Activated CD4-positive, alpha-beta T cell treated with anti-CD3 and anti-CD28 coated beads, Interleukin-2, amount 50 U/mL, for 4 hours (primary cell): ENCODE data around the gene RTP3.

Experiments used
- DNase-seq, 2 experiments: peaks; one replicate each; pipeline ENCODE4 v3.0.0-alpha.2; 2020

The RTP3 gene

GRCh38 chr3:46469680-46470357 is 28.0 kb upstream of the RTP3 start:
- DNase-seq = no peak

- DNase-seq = no peak
Observed at GRCh38 chr3:46470831-46471230, 26.9 kb upstream of the RTP3 start.

- no peak for DNase-seq
Observed at GRCh38 chr3:46471371-46471914, 26.3 kb upstream of the RTP3 start.

DNA sequence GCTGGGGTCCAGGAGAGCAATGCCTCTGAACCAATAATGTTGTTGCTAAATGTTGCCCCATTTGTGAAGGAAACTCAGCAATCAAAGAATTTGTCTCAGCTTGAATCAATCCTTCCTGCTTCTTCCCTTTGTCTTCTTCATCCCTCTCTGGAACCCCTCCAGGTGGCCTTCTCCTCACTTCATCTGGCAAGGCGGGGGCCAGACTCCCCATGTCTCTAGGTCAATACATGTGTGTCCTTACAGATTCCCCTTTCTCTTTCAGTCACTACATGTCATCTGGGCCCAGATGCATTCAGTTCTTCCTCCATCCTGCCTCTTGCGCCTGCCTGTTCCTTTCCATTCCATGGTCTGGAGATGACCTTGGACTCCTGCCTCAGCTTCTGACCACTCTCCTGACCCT is 25.0 kb upstream of the RTP3 start:
- DNase-seq = no peak

GRCh38 chr3:46477145-46477544 is 20.6 kb upstream of the RTP3 start:
- DNase-seq = no peak

DNA sequence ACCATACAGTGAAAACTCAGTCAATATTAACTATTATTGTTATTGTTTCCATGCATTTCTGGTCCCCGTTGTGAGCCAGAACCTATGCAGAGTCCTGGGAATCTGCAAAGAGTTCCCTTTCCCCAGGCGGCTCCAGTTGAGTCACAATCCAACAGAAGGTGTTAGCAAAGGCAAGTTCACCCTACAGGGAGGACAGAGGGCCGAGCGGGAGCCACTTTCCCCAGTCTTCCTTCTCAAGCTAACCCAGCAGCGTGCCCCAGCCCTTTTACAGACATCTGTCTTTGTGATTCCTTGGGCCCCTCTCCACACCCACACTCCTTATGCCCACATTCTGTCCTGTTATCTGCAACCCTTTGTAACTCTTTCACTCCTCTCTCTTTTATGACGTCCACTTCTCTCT is 20.0 kb upstream of the RTP3 start:
- DNase-seq = no peak

GRCh38 chr3:46478341-46478740 is 19.4 kb upstream of the RTP3 start:
- DNase-seq = no peak

DNA sequence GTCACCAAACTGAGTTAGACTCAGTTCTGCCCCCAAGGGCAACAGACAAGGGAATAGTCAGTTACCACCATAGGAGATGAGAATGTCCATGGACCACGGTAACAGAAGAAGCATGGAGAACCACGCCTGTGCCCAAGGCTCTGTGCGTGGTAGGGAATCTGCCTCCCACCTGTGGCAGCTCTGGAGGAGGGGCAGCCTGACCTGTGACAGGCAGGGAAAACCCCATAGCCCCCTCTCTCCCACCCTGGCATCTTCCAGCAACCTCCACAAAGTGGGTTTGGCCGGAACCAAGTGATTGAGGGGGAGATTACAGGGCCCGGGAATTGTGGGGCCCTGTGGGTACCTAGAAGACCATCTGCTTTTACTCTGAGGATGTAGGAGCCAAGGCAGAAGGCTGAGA is 18.8 kb upstream of the RTP3 start:
- DNase-seq = no peak

- no peak for DNase-seq
Observed at GRCh38 chr3:46479696-46480095, 18.1 kb upstream of the RTP3 start.

DNA sequence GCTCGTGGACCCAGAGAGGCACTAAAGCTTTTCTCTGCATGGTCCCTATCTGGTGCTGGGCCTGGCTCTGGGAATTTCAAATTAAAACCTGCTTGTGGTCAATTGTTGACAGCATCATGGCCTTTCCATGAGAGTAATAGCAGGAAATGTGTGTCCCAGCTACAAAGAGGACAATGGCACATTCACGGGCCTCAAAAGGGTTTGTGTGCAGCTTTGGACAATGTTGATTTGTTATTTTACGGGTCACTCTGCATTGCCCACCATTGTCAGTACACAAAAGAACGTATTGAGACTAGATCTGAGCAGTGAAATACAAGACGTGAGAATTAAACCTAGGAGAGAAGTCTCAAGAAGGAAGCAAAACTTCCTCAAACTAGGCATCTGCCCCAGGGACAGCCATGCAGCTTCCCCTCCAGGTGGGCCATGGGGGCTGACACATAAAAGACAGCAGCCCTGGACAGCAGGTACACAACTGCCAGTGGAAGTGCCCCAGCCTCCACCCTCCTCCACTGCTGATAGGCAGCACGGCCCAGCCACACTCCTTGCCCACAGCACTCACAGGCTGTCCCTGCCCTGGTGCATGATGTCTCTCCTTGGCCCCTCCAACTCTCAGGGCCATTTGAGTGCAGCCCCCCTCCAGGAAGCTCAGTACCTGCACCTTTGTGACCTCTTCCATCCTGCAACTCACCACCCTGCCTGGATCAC is 17.1 kb upstream of the RTP3 start:
- no peak for DNase-seq

DNA sequence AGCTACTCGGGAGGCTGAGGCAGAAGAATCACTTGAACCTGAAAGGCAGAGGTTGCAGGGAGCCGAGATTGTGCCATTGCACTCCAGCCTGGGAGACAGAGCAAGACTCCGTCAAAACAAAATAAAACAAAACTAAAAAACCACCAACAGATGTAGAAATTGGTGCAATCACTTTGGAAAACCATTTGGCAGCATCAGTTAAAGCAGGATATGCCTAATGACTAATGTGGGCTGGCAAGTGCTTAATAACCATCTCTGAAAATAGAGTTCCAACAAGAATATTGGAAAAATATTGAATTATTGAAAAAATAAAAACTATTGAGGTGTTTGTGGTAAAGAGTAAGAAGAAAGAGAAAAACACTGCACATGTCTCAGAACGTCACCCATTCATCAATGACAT is 16.1 kb upstream of the RTP3 start:
- DNase-seq = no peak

DNA sequence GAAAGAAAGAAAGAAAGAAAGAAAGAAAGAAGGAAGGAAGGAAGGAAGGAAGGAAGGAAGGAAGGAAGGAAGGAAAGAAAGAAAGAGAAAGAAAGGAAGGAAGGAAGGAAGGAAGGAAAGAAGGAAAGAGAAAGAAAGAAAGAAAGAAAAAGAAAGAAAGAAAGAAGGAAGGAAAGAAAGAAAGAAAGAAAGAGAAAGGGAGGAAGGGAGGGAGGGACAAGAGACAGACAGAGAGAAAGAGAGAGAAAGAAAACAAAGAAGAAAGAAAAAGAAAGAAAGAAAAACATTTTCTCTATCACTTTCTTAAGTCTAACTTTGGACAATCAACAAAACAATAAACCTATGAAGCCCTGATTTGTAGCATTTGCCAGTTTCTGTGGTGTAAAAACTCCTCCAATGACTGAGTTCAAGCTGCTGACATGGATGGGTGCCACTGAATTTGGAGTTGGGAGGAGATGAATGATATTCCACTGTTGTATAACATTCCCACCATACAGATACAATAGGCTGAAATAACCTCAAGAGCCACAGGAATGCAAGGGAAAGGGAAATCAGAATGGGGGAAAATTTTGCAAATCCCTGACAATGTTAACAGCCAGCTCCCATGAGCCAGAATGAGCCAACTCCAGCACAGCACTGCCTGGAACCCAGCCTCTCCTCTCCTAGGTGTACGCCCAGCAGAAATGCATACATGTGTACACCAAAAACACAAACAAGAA is 15.0 kb upstream of the RTP3 start:
- no peak for DNase-seq

DNA sequence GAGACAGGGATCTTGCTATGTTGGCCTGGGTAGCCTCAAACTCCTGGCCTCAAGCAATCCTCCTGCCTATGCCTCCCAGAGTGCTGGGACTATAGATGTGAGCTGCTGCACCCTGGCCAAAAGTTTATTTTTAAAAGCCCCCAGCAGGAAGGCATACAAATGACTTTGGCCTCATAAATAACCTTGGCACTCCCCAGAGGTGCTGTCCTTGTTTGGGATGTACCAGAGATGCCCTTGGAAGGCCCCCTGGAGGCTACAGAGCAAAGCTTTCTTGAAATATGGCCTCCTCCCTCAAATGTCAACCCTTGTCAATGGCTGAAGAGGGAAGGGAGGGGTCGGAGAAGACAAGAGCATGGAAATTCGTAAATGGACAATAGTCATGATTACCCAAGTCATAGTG is 14.0 kb upstream of the RTP3 start:
- DNase-seq = no peak

GRCh38 chr3:46484388-46484787 is 13.4 kb upstream of the RTP3 start:
- no peak for DNase-seq

GRCh38 chr3:46484911-46485778 is 12.6 kb upstream of the RTP3 start:
- no peak for DNase-seq

- DNase-seq = no peak
Observed at GRCh38 chr3:46485779-46486175, 12.0 kb upstream of the RTP3 start.

DNA sequence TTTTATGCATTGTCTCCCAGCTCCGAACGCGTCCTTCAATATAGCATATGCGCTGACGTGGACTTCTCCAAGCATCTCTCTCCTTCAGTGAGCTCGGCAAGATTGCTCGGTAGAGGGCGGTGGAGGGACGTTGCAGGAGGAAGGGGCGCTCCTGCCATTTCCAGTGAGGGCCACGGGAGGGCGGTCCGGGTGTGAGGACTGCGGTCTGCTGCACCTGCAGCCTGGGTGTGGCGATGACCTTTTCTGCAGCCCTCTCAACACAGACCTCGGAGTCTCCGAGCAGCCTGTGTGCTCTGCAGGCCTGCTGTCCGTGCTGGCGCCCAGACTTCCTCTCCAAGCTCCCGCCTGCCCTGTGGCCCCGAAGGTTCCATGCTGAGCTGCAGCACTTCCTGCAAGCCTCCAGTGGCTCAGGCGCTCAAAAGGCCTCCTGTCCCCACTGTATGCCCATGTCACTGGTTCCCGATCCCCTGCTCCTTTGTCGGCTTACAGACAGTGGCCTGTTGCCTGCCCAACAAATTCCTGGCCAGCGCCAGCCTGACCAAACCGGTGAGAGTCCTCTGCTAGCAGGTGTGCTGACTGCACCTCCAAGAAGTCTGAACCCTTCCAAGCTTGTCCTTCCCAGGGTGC is 8.9 kb upstream of the RTP3 start:
- peak; percentile 93 to 94 for DNase-seq

GRCh38 chr3:46489381-46489780 is 8.4 kb upstream of the RTP3 start:
- no peak for DNase-seq

GRCh38 chr3:46489875-46490274 is 7.9 kb upstream of the RTP3 start:
- no peak for DNase-seq

DNA sequence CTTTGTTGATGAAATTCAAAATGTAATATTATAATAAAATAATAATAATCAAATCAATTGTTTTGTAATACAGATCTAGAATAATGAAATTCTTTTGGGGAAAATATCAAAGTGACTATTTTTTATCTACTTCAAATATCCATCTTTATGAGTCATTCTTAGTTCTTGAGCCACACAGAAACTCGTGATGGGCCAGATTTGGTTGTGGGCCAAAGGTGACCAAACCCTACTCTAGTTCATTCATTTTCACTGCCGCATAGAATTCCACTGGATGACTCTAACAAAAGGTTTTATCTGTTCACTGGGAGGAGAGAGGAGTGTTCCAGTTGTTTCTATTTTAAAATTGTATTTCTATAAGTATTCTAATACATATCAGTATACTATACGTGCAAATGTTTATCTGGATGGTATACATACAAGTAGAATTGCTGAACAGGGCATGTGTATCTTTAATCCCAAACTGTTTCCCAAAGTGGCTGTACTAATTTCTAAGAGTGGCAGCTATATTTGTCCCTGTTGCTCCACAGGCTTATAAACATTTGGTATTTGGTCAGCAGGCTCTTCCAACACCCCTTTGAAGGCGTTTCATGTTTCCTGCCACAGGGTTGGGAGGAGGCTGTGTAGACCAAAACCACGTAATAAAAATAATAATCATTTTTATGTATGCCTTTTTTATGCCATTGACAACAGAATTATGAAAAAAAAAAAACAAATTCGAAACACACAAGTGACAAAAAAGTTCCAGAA is 7.3 kb upstream of the RTP3 start:
- DNase-seq = no peak
